GM18909 (cell line): Measurements from ENCODE around the gene FAM83G.
"Not testable (repeated sequence)": the region's sequence is repeated elsewhere in the genome, so short reads cannot be mapped to it uniquely, and the experiment has no call there.

Source experiments
- ATAC-seq: cut with Tn5 transposase; IDR thresholded peaks from one replicate; pipeline ENCODE4 v1.9.1; 2021; ENCODE audit warnings: mild to moderate bottlenecking; ENCODE audit not compliant: unreplicated experiment, poor library complexity

Gene FAM83G

DNA sequence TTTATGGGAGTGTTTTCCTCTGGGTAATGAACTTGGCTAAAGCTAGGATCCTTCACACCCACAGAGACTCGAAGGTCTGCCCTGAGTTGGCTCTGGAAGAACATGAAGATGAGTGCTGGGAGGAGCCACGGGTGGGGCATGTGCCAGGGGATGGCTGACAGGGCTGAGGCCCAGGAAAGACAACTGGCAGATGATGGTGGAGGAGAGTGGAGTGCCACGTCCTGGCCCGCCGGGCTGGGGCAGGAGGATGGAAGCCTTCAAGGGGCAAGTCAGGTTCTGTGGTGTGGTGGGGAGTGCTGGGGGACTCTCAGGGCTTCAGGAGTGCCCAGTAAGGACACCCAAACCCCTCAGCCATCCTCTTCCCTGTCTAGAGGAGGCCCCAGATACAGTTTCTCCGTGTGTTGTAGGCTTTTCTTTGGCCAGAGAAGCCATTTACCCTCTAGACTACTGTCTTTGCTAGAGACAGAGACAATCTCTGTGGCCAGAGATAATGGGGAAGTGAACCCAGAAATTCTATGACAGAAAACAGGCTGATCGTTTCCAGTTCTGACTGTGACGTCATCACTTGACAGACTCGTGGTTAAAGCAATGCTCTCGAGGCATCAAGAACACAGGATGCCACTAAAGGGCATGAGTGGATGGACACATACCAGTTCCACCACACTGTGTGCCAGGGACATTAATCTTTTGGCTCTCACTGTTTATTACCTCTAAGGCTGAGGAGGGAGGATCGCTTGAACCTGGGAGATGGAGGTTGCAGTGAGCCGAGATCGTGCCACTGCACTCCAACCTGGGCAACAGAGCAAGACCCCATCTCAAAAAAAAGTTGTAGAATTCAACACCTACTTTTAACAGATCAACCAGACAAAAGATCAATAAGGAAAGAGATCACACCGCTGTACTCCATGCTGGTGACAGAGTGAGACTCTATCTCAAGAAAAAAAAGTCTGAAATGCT lies 71.2 kb downstream of the FAM83G start:
- ATAC-seq = no peak

DNA sequence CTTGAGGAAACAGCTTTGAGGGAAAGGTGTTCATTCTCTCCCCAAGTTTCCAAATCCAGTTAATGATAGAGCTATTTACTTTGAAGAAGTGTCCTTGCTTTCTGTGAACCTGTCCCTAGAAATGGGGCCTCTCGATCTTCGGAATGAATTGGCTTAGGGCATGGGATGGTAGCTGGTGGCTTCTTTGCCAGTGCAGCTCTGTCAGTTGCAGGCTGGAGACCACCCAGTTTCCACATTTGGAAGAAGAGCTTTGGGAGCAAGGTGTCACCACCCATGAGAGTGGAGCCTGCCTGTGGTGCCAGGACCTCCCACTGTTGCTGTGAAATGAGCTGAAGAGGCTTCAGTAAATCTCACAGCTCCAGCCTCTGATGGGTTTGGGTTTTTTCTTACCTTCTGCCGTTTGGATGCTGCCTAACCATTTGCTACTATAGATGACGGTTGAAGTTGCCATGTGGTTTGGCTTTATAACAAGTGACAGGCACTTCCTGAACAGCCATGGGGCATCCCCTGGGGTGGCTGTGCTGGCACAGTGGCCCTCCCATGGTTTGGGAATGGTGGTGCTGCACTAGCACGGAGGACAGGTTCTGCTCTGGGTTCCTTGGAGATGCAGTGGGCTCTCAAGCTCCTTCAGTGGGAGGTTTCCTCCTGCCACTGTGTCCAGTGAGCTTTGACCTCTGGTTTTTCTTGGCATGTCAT lies 72.1 kb downstream of the FAM83G start:
- no peak for ATAC-seq

DNA sequence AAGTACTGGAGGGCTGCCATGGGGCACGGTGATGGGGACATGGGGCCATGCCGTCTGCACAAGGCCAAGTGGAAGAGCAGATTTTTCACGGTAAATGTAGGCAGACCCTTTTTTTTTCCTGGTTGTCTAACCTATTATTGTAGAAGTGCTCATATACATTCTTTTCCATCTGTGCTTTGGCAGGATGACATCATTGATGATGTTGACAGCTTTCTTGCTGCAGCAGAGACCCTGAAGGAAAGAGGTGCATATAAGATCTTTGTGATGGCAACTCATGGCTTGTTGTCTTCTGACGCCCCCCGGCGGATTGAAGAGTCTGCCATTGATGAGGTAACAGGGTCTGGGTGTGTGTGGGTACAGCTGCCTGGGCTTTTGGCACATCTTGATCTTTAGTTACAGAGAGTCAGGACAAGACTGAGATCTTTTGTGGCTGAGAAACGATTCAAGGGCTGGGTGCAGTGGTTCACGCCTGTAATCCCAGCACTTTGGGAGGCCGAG lies 75.9 kb downstream of the FAM83G start:
- no peak for ATAC-seq

DNA sequence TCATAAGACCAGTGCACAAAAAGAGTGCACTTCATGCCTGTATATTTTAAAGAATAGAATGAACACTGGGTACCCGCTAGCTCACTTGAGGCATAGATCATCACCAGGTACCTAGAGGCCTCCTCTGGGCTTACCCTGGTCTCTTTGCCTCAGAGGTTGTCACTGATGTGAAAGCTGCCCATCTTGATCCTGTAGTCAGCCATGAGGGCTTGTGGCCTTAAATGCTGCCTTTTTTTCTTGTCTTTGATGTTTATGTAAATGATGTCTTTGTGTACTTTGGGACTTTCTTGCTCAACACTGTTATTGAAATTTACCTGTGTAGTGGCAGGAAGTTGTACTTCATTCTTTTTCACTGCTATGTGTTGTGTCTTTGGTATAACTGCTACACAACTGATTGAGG lies 79.4 kb downstream of the FAM83G start:
- ATAC-seq = no peak

DNA sequence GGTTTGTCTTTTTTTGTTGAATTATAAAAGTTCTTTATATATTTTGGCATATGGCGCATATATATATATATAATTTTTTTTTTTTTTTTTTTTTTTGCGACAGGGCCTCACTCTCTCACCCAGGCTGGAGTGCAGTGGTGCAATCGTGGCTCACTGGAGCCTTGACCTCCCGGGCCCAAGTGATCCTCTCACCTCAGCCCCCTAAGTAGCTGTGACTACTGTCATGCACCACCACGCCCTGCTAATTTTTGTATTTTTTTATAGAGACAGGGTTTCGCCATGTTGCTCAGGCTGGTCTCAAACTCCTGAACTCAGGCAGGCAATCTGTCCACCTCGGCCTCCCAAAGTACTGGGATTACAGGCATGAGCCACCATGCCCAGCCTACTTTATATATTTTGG lies 82.0 kb downstream of the FAM83G start:
- ATAC-seq = not testable (repeated sequence)

DNA sequence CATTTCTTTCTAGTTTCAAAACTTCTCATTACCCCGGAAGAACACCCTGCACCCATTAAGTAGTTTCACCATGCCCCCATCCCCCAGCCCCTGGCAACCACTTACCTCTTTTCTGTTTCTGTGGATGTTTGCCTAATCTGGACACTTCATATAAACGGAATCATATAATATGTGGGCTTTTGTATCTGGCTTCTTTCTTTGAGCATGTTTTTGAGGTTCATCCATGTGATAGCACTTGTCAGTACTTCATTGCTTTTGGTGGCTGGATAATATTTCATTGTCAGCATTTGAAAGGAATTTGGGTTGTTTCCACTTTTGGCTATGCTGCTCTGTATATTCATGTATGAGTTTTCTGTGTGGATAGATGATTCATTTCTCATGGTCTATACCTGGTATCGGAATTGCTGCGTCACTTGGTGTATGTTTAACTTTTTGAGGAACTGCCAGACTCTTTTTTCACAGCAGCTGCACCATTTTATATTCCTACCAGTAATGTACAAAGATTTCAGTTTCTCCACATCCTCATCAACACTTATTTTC lies 82.6 kb downstream of the FAM83G start:
- peak; percentile 66 for ATAC-seq

DNA sequence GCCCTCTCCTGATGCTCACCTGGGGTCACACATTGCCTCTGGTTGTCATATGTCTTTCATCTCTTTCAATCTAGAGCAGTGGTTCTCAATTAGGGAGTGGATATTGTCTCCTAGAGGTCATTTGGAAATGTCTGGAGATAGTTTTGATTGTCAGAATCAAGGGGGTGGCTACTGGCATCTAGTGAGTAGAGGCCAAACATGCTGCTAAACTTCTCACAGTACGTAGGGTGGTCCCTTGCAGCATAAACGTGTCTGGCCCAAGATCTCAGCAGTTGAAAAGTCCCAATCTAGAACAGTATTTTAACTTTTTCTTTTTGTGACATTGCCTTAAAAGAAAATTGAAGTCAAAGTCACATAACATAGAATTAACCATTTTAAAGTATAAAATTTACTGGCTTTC lies 83.1 kb downstream of the FAM83G start:
- ATAC-seq = no peak

DNA sequence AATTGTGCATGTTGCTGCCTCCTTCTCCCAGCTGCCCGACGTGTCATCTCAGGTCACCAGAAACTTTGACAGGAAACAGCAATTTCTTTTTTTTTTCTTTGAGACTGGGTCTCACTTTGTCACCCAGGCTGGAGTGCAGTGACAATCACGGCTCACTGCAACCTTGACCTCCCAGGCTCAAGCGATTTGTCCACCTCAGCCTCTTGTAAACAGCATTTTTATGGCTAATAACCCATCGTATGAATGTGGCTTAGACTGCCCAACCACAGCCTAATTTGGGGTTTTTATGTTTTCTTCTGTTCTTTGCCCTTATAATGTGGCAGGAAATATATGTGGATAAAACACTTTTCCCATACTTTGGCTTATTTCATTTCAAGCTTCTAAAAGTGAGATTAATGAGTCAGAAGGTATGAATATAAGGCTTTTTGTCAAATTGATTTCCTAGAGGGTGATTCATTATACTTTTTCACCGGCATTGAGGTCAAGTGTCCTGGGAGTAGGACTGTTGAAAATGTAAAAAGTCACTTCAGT lies 83.6 kb downstream of the FAM83G start:
- peak; percentile 44 for ATAC-seq

DNA sequence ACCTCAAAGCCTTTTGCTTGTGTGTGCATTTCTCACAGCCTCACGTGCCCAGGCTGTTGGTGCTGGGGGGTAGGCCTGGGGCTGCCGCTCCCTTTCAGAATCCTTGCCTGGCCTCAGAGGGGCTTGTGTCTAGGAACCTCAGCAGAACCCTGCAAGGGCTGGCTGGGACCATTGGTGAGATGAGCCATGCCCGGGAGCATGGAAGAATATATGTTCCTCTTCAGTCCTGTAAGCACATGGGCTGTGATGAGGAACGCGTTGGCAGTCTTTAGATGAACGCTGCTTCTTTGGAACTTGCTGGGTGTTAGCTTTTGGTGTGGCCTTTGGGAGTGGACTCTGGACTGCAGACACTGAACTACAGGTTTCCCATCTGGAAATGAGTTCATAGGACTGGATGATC lies 84.6 kb downstream of the FAM83G start:
- no peak for ATAC-seq
